ENCODE data around the gene SLC13A2. TPM values are rescaled to one million over a fixed set of nuclear protein-coding genes. Genes with fewer than 3 reads are reported as not detected.

SLC13A2 gene
- total RNA-seq, 1 experiment from 2014 or later: not detected

DNA sequence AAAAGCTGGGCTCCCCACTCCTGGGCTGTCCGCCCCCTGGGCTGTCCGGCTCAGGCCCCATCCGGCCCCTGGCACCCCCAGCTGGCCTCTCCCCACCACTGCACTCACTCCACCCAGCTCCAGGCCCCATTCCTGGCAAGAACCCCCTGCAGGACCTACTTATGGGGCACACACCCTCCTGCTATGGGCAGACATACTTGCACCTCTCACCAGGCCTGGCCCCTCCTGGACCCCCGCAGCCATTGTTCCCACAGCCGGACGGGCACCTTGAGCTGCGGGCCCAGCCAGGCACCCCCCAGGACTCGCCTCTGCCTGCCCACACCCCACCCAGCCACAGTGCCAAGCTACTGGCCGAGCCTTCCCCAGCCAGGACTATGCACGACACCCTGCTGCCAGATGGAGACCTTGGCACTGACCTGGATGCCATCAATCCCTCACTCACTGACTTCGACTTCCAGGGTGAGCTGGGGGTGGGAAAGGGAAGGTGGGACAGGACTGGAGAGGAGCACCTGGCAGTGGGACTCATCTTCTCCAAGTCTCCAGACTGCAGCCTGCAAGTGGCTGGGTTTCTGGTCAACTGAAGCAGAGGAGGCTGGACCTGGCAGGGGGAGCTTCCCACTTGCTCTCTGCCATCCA, 61.4 kb downstream of the SLC13A2 start:
- DNase-seq (ENCODE audit: low read depth): no peak

DNA sequence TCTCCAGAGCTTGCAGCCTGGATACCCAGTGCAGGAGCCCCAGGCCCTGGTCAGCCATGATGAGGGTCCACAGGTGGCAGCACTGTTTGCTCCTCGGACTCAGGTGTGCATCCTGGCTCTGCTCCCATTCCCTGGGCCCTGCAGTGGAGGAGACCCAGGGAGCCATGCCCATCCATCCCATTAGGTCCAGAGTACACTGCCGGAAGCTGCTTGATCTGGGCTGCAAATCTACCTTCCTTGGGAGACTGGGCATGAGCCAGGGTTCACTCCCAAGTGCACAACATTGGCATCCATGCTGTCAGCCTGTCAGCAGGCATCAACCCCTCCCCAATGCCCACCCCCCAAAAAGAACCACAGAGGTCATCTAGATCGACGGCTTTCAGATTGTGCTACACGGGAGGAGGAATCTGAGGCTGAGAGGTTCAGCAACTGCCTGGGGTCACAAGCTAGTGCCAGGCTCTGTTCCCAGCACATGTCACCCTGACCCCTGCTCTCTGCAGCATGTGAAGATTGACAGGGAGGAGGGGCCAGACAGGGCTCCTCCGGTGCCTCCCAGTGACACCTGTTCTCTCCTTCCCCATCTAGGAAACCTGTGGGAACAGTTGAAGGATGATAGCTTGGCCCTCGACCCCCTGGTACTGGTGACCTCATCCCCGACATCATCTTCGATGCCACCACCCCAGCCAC, 63.2 kb downstream of the SLC13A2 start:
- DNase-seq (ENCODE audit: low read depth): no peak

DNA sequence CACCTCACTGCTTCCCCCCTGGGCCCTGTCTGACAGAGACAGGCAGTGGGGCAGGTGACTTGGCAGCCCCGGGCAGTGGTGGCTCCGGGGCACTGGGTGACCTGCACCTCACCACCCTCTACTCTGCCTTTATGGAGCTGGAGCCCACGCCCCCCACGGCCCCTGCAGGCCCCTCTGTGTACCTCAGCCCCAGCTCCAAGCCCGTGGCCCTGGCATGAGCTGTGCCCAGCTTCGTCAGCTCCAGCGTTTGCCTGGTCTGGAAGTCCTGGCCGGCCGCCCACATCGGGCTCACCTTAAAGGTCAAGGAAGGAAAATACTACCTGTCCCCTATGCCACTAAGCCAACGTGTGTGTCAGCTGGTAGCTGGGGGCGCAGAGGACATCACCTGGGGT, 63.8 kb downstream of the SLC13A2 start:
- no peak for DNase-seq (ENCODE audit: low read depth)

DNA sequence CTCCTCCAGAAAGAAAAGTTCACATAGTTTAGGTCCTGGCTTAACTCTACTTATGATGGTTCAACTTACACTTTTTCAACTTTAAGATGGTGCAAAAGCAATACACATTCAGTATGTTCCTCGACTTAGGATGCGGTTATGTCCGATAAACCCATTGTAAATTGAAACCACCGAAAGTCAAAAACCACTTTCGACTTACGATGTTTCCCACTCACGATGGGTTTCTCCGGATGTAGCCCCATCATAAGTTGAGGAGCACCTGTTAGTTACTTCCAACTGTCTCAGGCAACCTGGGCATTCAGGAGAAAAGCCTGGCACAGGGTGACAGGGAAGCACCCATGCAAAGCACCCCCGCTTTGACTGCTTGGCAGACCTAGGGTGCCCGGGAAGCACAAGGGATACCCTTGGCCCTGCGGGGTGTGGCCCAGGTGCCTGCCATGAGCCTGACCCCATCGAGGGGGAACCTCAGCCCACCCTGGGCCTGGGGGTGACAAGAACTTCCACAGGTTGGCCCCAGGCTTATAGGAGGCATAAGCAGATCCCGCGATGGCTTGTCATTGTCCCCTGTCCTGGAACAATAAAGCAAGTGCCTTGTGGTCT, 65.0 kb downstream of the SLC13A2 start:
- no peak for DNase-seq (ENCODE audit: low read depth)

DNA sequence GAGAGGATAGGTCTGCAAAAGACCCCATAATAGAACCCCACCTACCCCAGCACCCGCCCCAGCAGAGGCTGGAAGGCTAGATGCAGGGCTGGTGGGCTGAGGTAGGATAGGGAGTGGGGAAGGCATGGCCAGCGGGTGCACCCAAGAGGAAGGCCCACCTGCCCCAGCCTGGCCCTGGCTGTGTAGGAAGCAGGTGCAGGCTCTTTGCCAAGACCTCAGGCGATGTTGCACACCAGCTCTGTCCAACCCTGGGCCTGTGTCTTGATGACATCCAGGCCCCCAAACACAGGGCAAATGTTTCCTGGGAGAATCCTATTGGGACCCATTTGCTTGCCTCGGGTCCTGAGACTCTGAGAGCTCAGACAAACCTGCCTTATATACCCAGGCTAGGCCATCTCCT, 66.8 kb downstream of the SLC13A2 start:
- DNase-seq (ENCODE audit: low read depth): no peak

DNA sequence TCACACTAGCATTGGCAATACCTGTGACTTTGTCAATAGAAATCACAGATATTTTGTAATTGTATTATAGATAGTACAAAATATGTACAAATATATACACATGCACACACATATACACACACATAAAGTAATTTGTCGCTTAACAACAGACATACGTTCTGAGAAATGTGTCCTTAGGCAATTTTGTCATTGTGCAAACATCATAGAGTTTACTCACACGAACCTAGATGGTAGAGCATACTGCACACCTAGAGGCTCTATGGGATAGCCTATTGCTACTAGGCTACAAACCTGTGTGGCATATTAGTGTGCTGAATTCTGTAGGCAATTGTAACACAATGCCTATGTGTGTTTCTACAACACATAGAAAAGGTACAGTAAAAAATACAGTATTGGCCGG, 68.0 kb downstream of the SLC13A2 start:
- no peak for DNase-seq (ENCODE audit: low read depth)

DNA sequence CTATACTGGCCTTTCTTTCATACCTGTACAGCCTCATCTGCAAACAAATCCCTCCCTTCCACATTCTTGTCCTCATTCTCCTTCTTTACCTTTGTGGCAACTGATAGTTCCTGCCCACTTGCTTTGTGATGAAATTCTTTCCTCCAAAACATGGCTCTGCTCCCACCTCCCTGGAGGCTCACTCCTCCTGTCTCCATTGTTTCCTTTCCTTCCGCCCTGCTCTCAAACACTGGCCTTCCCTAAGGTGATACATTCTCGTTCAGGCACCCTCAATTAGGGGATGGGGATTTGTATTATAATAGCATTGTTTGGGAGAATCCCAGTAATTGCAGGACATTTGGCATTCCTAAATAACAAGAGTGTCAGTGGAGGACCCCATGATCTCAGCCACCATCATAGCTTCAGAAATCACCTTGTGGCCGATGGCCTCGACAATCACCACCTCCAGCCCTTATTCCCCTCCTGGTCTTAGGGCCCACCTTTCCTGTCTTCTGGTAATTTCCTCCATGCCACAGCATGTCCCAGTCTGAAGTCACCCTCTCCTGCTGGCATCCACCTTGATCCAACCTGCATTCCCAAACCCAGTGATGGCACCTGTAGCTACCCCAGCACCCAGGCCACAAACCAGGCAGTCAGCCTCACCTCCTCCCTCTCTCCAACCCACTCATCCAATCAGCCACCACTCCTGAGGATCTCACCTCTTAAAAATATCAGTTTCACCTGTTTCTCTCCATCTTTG, 71.1 kb downstream of the SLC13A2 start:
- DNase-seq (ENCODE audit: low read depth): no peak

DNA sequence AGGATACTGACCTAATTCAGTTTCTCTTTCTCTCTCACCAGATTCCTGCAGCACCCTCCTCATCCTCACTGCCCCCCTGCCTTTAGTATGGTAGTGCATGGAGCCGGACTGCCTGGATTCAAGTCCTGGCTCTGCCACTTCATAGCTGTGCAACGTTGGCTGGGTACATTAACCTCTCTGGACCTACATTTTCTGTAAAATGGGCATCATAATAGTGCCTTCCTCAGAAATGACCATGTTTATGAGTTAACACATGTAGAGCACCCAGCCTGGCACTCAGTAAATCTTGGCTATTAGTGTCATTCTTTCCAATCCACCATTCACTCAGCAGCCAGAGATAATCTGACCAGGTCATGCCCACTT, 71.7 kb downstream of the SLC13A2 start:
- no peak for DNase-seq (ENCODE audit: low read depth)

DNA sequence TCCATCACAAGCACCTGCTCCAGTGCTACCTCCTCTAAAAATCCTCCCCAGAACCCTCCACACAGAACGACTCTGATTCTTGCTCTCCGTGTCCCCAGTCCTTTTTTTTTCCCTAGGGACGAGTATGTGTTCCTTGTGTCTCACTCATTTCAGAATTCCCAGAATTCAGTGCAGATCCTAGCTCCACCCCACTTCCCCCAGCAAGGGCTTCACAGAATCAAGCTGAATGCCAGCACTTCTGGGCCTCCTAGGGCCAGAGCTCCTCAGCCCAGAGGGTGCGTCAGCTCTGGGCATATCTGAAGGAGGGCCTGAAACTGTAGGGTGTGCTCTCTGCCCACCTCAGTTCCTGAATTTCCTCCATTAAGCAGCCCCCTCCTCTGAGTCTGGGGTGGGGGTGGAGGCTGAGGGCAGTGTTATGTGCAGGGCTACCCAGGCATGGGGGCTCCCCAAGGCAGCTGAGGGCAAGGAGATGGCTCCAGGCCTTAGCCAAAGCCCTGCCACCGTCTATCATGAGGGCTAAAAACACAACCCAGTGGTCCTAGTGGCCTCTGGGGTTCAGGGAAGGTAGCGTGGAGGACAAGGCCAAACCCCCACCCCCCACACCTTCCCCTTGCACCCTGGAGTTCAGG, 72.5 kb downstream of the SLC13A2 start:
- DNase-seq (ENCODE audit: low read depth): no peak

DNA sequence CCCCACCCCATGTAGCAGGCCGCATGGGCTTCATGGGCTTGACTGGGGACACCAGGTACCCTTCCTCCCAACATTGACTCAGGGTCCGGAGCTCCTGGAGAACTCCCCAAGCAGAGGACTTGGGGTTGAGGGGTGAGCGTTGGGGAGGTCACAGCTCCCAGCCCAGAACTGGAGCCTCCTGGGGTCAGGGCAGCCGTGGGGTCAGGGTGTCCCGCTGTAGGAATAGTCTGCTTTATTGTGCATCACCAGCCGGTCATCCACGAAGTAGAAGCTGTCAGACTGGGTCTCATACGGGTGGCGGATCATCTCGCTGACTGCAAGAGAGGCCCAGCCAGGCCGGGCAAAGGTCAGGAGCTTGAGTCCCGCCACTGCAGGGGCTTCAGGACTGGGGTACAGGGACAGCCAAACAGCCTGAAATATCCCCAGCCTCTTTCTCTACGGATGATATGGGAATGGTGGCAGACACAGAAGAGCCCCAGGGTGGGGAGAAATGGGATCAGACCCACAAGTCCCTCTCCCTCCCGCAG, 73.7 kb downstream of the SLC13A2 start:
- DNase-seq (ENCODE audit: low read depth): no peak

Other genes with a start within 250 kb of the SLC13A2 start
- 31.4 and 41.8 TPM in 2 replicates for gene TMEM97, start 154.4 kb upstream of the SLC13A2 start, total RNA-seq (2014; rRNA removed; shearing (Covaris generic))
- 34.7 and 65.9 TPM in 2 replicates for gene IFT20, start 138.2 kb upstream of the SLC13A2 start, total RNA-seq (2014; rRNA removed; shearing (Covaris generic))
- gene TNFAIP1, start 137.9 kb upstream of the SLC13A2 start, total RNA-seq (2014; rRNA removed; shearing (Covaris generic)): 30.7 and 39.0 TPM in 2 replicates
- gene POLDIP2, start 116.1 kb upstream of the SLC13A2 start, total RNA-seq (2014; rRNA removed; shearing (Covaris generic)): 119 and 121 TPM in 2 replicates
- not detected in 2 replicates for gene SEBOX, start 108.4 kb upstream of the SLC13A2 start, total RNA-seq (2014; rRNA removed; shearing (Covaris generic))
- not detected in 2 replicates for gene VTN, start 103.3 kb upstream of the SLC13A2 start, total RNA-seq (2014; rRNA removed; shearing (Covaris generic))
- gene SARM1, start 102.0 kb upstream of the SLC13A2 start, total RNA-seq (2014; rRNA removed; shearing (Covaris generic)): 4.0 and 6.4 TPM in 2 replicates
- gene SLC46A1, start 67.4 kb upstream of the SLC13A2 start, total RNA-seq (2014; rRNA removed; shearing (Covaris generic)): 6.4 and 6.8 TPM in 2 replicates
- not detected in 2 replicates for gene FOXN1, start 32.7 kb downstream of the SLC13A2 start, total RNA-seq (2014; rRNA removed; shearing (Covaris generic))
- 29.8 and 36.9 TPM in 2 replicates for gene UNC119, start 79.0 kb downstream of the SLC13A2 start, total RNA-seq (2014; rRNA removed; shearing (Covaris generic))
- 112 and 119 TPM in 2 replicates for gene PIGS, start 97.9 kb downstream of the SLC13A2 start, total RNA-seq (2014; rRNA removed; shearing (Covaris generic))
- gene ALDOC, start 103.3 kb downstream of the SLC13A2 start, total RNA-seq (2014; rRNA removed; shearing (Covaris generic)): 0.32 TPM in 1 of 2 replicates, not detected in the other
- 52.9 and 104 TPM in 2 replicates for gene SPAG5, start 125.4 kb downstream of the SLC13A2 start, total RNA-seq (2014; rRNA removed; shearing (Covaris generic))
- gene RSKR, start 140.5 kb downstream of the SLC13A2 start, total RNA-seq (2014; rRNA removed; shearing (Covaris generic)): 2.2 and 9.7 TPM in 2 replicates
- 92.0 and 97.6 TPM in 2 replicates for gene BLTP2, start 171.5 kb downstream of the SLC13A2 start, total RNA-seq (2014; rRNA removed; shearing (Covaris generic))
- gene SDF2, start 188.3 kb downstream of the SLC13A2 start, total RNA-seq (2014; rRNA removed; shearing (Covaris generic)): 74.0 and 81.7 TPM in 2 replicates
- gene SUPT6H, start 188.6 kb downstream of the SLC13A2 start, total RNA-seq (2014; rRNA removed; shearing (Covaris generic)): 20.8 and 28.1 TPM in 2 replicates
- 0.84 and 1.3 TPM in 2 replicates for gene PROCA1, start 238.2 kb downstream of the SLC13A2 start, total RNA-seq (2014; rRNA removed; shearing (Covaris generic))
- 27.3 and 32.1 TPM in 2 replicates for gene RAB34, start 244.2 kb downstream of the SLC13A2 start, total RNA-seq (2014; rRNA removed; shearing (Covaris generic))
- 444 and 507 TPM in 2 replicates for gene RPL23A, start 246.3 kb downstream of the SLC13A2 start, total RNA-seq (2014; rRNA removed; shearing (Covaris generic))

All from M059J (cell line).